Loucy (cell line): ENCODE data around the gene NOXA1.

Experiments used
- H2AFZ ChIP-seq: fragments of 200-600 bp; sonication (generic); 2 replicates; pipeline ENCODE4 v1.6.0; 2016; ENCODE audit warnings: antibody characterized with exemption, mild to moderate bottlenecking, low read length, moderate library complexity
- H3F3A ChIP-seq: fragments of 200-600 bp; 2 replicates; pipeline ENCODE4 v1.6.0; 2016; ENCODE audit warnings: antibody characterized with exemption, low read depth, mild to moderate bottlenecking
- H3K27me3 ChIP-seq: fragments of 200-600 bp; sonication (generic); 2 replicates; pipeline ENCODE4 v1.6.1; 2014; ENCODE audit warnings: low read length, mild to moderate bottlenecking; ENCODE audit not compliant: insufficient read depth, poor library complexity, severe bottlenecking
- H3K36me3 ChIP-seq: fragments of 200-600 bp; sonication (generic); 2 replicates; pipeline ENCODE4 v1.6.1; 2016; ENCODE audit warnings: low read length; ENCODE audit not compliant: insufficient read depth
- H3K4me1 ChIP-seq: fragments of 200-600 bp; sonication (generic); 2 replicates; pipeline ENCODE4 v1.5.1; 2014; ENCODE audit warnings: low read length, mild to moderate bottlenecking; ENCODE audit not compliant: insufficient read depth, poor library complexity, severe bottlenecking
- H3K4me2 ChIP-seq: fragments of 200-600 bp; sonication (generic); 2 replicates; pipeline ENCODE4 v1.6.0; 2014; ENCODE audit warnings: antibody characterized with exemption, low read length, low read depth, mild to moderate bottlenecking; ENCODE audit not compliant: poor library complexity, severe bottlenecking
- H3K4me3 ChIP-seq: fragments of 200-600 bp; sonication (generic); 2 replicates; pipeline ENCODE4 v1.5.1; 2014; ENCODE audit warnings: low read length, mild to moderate bottlenecking, mixed read lengths; ENCODE audit not compliant: poor library complexity, severe bottlenecking
- H3K79me2 ChIP-seq: fragments of 200-600 bp; sonication (generic); 2 replicates; pipeline ENCODE4 v1.6.1; 2014; ENCODE audit warnings: low read length; ENCODE audit not compliant: insufficient read depth
- H3K9ac ChIP-seq: fragments of 200-600 bp; sonication (generic); 2 replicates; pipeline ENCODE4 v1.6.0; 2014; ENCODE audit warnings: mild to moderate bottlenecking, low read depth, low read length, moderate library complexity; ENCODE audit not compliant: poor library complexity, severe bottlenecking
- H3K9me2 ChIP-seq: fragments of 200-600 bp; sonication (generic); replicated peaks from 2 replicates; pipeline ENCODE4 v1.6.1; 2016; ENCODE audit warnings: low read depth, low read length, mixed read lengths
- H3K9me3 ChIP-seq: fragments of 200-600 bp; sonication (generic); 2 replicates; pipeline ENCODE4 v1.6.1; 2014; ENCODE audit warnings: mild to moderate bottlenecking, antibody characterized with exemption, low read length, low read depth; ENCODE audit not compliant: insufficient read depth
- H4K20me1 ChIP-seq: fragments of 200-600 bp; sonication (generic); 2 replicates; pipeline ENCODE4 v1.6.0; 2014; ENCODE audit warnings: antibody characterized with exemption, low read length, mild to moderate bottlenecking; ENCODE audit not compliant: insufficient read depth, poor library complexity, severe bottlenecking
- CTCF ChIP-seq: fragments of 200-600 bp; sonication (generic); conservative IDR thresholded peaks from 2 replicates; pipeline ENCODE4 v1.5.1; 2014; ENCODE audit warnings: mild to moderate bottlenecking, antibody characterized with exemption, low read length
- EZH2phosphoT487 ChIP-seq: fragments of 200-600 bp; IDR thresholded peaks from 2 replicates; pipeline ENCODE4 v1.6.1; 2018; ENCODE audit warnings: antibody characterized with exemption, mild to moderate bottlenecking, moderate library complexity, borderline replicate concordance

The NOXA1 gene

GRCh38 chr9:137456864-137457405 is 33.7 kb downstream of the NOXA1 start:
- Histone ChIP-seq H3K9me3 (no peaks in the 10 kb centered on the region), H3K4me3 (no peak overlapping the region), H3K4me2 (no peak overlapping the region), H3K79me2 (no peaks in the 10 kb centered on the region), H3K9me2 (no peaks in the 10 kb centered on the region), H4K20me1 (no peaks in the 10 kb centered on the region), H3K4me1 (no peaks in the 10 kb centered on the region), H3K9ac (no peak overlapping the region), H3F3A (no peaks in the 10 kb centered on the region), H3K36me3 (no peaks in the 10 kb centered on the region), H3K27me3 (no peaks in the 10 kb centered on the region), H2AFZ (no peak overlapping the region)
- no peak for TF ChIP-seq CTCF
- TF ChIP-seq EZH2phosphoT487, result no peak

- TF ChIP-seq EZH2phosphoT487, result no peak
- TF ChIP-seq CTCF, result no peak
- Histone ChIP-seq H3F3A (no peaks in the 10 kb centered on the region), H3K36me3 (no peaks in the 10 kb centered on the region), H3K4me2 (no peak overlapping the region), H3K79me2 (no peaks in the 10 kb centered on the region), H3K9me2 (no peaks in the 10 kb centered on the region), H4K20me1 (no peaks in the 10 kb centered on the region), H3K9ac (no peak overlapping the region), H3K27me3 (no peaks in the 10 kb centered on the region), H3K4me1 (no peaks in the 10 kb centered on the region), H3K9me3 (no peaks in the 10 kb centered on the region), H2AFZ (no peak overlapping the region), H3K4me3 (no peak overlapping the region)
These were observed 34.4 kb downstream of the NOXA1 start for GRCh38 chr9:137457406-137458193.

GRCh38 chr9:137458194-137459151 is 35.3 kb downstream of the NOXA1 start:
- Histone ChIP-seq H4K20me1 (no peaks in the 10 kb centered on the region), H3K9me3 (no peaks in the 10 kb centered on the region), H3K4me1 (no peaks in the 10 kb centered on the region), H2AFZ (no peak overlapping the region), H3K27me3 (no peaks in the 10 kb centered on the region), H3K36me3 (no peaks in the 10 kb centered on the region), H3K4me3 (no peak overlapping the region), H3K9me2 (no peaks in the 10 kb centered on the region), H3K79me2 (no peaks in the 10 kb centered on the region), H3F3A (no peaks in the 10 kb centered on the region), H3K4me2 (no peak overlapping the region), H3K9ac (no peak overlapping the region)
- TF ChIP-seq EZH2phosphoT487, result no peak
- TF ChIP-seq CTCF, result no peak
